Psoas muscle (tissue), 8 donors: ENCODE data around the gene HNRNPH1. TPM values are rescaled to one million over a fixed set of nuclear protein-coding genes. Genes with fewer than 3 reads are reported as not detected.
A peak's percentile ranks its signal among the peaks of the same experiment; 100 is the strongest.

Experiments used
- ATAC-seq, 4 donors: fragments of 200-7000 bp; cut with Tn5 transposase; one replicate each; pipeline ENCODE4 v1.9.1; 2020; ENCODE audit warnings: moderate library complexity in 3 of 4, mild to moderate bottlenecking in 2 of 4
- DNase-seq, 2 donors: peaks; one replicate each; pipeline ENCODE4 v3.0.0-alpha.2; 2020
- H3K27ac ChIP-seq: fragments of 200-600 bp; one replicate; pipeline ENCODE4 v1.8.0; 2022
- H3K27me3 ChIP-seq, 3 donors: fragments of 200-600 bp in 1 of 3; one replicate each; pipeline versions ENCODE4 v1.6.1 to v1.8.0; 2013 to 2022; ENCODE audit warnings: low read length in 2 of 3, mild to moderate bottlenecking in 2 of 3, moderate library complexity in 1 of 3; ENCODE audit not compliant: insufficient read depth in 3 of 3
- H3K36me3 ChIP-seq, 2 donors: fragments of 200-600 bp in 1 of 2; one replicate each; pipeline versions ENCODE4 v1.6.1 to v1.8.0; 2013 to 2022; ENCODE audit warnings: low read depth in 1 of 2, mild to moderate bottlenecking in 1 of 2, moderate library complexity in 1 of 2; ENCODE audit not compliant: insufficient read depth in 1 of 2
- H3K4me1 ChIP-seq: fragments of 200-600 bp; one replicate; pipeline ENCODE4 v1.8.0; 2022
- H3K4me3 ChIP-seq: fragments of 200-600 bp; one replicate; pipeline ENCODE4 v1.8.0; 2022; ENCODE audit warnings: mild to moderate bottlenecking
- H3K9me3 ChIP-seq: fragments of 200-600 bp; one replicate; pipeline ENCODE4 v1.8.0; 2022
- WGBS, 3 donors: extraction: QIAGEN DNeasy Blood & Tissue Kit; methylation state at CpG; one replicate each; pipeline versions ENCODE4 v1.1.6 to v1.1.7; 2013; 5-methylcytosine and 5-hydroxymethylcytosine counted together
- intact Hi-C, 2 donors: fragments of 100-400 bp; cut with DNase I; formaldehyde crosslinking; loops; one replicate each; pipeline versions ENCODE4 v1.11.0 to v1.14.2; 2022
- polyA plus RNA-seq, 3 donors: library from polyadenylated mRNA; stranded (reverse); fragments of 200-250 nt; gene quantifications; one replicate each; pipeline ENCODE4 v1.2.3, GENCODE V29; 2013
- total RNA-seq, 4 donors: library from RNA; stranded (reverse); fragmentation: NEBNext Ultra II Directional in 2 of 4; extraction: Animal tissue kit (Norgen Biotek cat#: 25700) in 2 of 4; gene quantifications; one replicate each; pipeline versions ENCODE4 v1.2.1 to v1.2.4, GENCODE V29; 2021 to 2023
- TF ChIP-seq, protein P1 (sequence below): fragments of 200-600 bp; IDR thresholded peaks from one replicate; pipeline ENCODE4 v1.8.0; 2022; ENCODE audit warnings: antibody characterized with exemption
- donor health status: healthy with polysubstance abuse.
- donor health status: DM: no; HTN: no; CAD: no; lungs with moderate emphysema.
- donor health status: Bipolar disorder and iron deficiency.
- donor health status: healthy.
- donor health status: DM: yes; HTN: yes; CAD: no.
- donor health status: DM: no; HTN: no; CAD: no.
- donor health status: DM: no; HTN: no; CAD: no.
- donor health status: DM: yes; HTN: yes; CAD: no.

The HNRNPH1 gene
- total and polyA plus RNA-seq, 7 donors, result 105 to 226 (median 168) TPM

DNA sequence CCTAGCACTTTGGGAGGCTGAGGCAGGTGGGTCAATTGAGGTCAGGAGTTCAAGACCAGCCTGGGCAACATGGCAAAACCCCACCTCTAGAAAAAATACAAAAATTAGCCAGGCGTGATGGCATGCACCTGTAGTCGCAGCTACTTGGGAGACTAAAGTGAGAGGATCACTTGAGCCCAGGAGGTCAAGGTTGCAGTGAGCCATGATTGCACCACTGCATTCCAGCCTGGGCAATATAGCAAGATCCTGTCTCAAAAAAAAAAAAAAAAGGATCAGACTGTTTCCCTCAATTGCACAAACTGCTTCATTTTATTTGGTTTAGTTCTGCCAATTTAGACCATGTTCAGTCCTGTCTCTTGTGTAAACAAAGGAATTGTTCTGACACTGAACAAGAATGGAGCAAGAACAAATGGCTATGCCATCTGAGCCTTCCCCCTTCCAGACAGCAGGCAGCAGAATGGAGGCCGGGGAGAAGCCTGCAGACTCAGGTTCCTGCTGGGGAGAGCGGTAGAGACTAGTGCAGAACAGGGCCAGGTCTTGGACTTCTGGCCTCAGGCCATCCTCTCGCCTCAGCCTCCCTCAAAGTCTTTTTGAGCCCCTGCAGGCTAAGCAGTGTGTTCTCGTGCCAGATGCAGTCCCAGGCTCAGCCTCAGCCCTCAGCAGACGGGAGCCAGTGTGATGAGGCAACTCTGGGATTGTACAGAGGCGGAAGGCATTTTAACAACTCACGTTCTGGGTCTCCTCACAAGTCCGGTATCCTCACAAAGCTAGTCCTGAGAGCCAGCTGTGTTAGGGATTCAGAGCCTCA, 18.2 kb downstream of the HNRNPH1 start:
- peaks cover 3 to 98% of the 10 kb centered on the region in 2 donors for H3K36me3 ChIP-seq
- TF ChIP-seq, protein P1, sequence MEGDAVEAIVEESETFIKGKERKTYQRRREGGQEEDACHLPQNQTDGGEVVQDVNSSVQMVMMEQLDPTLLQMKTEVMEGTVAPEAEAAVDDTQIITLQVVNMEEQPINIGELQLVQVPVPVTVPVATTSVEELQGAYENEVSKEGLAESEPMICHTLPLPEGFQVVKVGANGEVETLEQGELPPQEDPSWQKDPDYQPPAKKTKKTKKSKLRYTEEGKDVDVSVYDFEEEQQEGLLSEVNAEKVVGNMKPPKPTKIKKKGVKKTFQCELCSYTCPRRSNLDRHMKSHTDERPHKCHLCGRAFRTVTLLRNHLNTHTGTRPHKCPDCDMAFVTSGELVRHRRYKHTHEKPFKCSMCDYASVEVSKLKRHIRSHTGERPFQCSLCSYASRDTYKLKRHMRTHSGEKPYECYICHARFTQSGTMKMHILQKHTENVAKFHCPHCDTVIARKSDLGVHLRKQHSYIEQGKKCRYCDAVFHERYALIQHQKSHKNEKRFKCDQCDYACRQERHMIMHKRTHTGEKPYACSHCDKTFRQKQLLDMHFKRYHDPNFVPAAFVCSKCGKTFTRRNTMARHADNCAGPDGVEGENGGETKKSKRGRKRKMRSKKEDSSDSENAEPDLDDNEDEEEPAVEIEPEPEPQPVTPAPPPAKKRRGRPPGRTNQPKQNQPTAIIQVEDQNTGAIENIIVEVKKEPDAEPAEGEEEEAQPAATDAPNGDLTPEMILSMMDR, result no peak
- no peak overlapping the region for H3K4me3 ChIP-seq
- DNase-seq, result no peak
- 63 to 82% (median 64%) methylated on average over 10 of the region's 10 CpGs for WGBS, 3 donors
- H3K9me3 ChIP-seq, result no peaks in the 10 kb centered on the region
- intact Hi-C loops, result no loop called here
- peaks cover 32% of the 10 kb centered on the region for H3K4me1 ChIP-seq
- ATAC-seq, result peak in 1 of 4 donors; percentile 9
- H3K27me3 ChIP-seq, result no peaks in the 10 kb centered on the region
- peak overlapping the region; percentile 30 for H3K27ac ChIP-seq

DNA sequence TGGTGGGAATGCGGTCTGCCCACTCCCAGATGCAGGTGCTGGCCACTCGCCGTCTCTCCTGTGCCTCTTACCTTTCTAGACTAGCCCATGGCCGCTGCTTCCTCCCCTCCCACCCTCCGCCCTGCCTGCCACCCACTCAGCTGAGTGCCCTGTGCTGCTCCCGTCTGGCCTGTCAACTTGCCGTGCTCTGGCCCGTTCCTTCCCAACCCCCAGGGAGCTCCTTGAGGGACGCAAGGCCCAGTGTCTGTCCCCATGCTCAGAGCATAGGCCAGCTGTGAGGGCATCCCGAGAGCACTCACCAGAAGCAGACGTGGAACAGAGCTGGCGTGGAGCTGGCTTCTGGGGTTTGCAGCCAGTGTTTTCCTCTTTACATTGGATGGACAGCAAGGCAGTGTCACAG, 20.2 kb downstream of the HNRNPH1 start:
- H3K27me3 ChIP-seq, result no peaks in the 10 kb centered on the region
- TF ChIP-seq, protein P1, result no peak
- peaks cover 18% of the 10 kb centered on the region for H3K4me1 ChIP-seq
- H3K9me3 ChIP-seq, result no peaks in the 10 kb centered on the region
- ATAC-seq, result no peak
- H3K4me3 ChIP-seq, result no peak overlapping the region
- H3K27ac ChIP-seq, result no peak overlapping the region
- 87 to 91% (median 91%) methylated on average over 12 of the region's 12 CpGs for WGBS, 3 donors
- no peak for DNase-seq
- intact Hi-C loops, result no loop called here
- H3K36me3 ChIP-seq, result peaks cover 4 to 98% of the 10 kb centered on the region in 2 donors

DNA sequence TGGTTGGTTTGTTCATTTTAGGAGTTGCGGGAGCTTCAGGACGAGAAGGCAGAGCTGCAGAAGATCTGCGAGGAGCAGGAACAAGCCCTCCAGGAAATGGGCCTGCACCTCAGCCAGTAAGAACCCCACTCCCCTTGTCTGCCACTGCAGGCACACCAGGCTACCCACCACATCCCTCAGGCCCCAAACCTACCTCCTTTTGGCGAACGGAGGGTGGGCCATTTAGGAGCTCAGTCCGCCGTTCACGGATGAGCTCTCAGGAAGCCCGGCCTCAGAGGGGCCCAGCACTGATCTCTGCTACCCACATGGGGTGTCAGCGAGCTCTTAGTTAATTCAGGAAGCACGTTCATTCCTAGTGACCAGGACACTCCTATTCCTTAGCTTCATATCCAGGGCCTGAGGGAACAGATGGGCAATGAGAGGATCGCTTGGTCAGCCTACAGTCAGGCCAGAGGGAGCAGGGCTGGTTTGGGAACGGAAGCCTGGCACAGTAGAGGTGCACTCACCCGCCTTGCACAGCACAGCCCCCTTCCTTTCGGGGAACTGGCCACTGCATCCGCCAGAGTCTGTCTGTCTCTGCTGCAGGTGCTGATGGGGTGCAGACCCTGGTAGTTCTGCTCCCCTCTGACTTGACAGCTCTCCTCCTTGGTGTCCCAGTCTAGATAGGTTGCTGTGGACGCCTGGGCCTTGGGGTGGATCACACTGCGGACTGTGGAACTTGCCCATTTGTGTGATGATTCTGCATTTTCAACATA, 21.4 kb downstream of the HNRNPH1 start:
- intact Hi-C loops, result no loop called here
- DNase-seq, result no peak
- Histone ChIP-seq H3K27me3 (no peaks in the 10 kb centered on the region), H3K27ac (no peak overlapping the region), H3K4me1 (peaks cover 12% of the 10 kb centered on the region), H3K9me3 (no peaks in the 10 kb centered on the region), H3K4me3 (no peak overlapping the region), H3K36me3 (peaks cover 5 to 99% of the 10 kb centered on the region in 2 donors)
- ATAC-seq, result no peak
- WGBS, 3 donors, result 91 to 93% (median 91%) methylated on average over 18 of the region's 18 CpGs
- TF ChIP-seq, protein P1, result no peak

DNA sequence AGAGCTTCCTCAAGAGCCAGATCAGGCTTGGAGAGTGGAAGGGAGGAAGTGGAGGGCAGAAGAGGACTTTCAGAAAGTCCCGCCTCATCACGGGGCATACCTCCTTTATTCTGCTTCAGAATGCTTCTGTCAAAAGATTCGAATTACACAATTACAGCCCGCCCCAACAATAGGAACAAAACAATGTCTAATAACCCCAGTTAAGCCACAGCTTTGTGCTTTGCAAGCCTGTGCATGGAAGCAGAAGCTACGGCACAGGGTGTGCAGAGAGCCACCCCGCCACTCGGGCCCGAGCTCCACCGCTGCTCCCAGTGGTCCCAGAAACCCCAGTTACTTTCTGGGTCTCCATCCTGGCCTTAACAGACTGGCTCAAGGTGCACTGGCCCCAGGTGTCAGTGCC, 23.5 kb downstream of the HNRNPH1 start:
- ATAC-seq (no peak), DNase-seq (no peak)
- TF ChIP-seq, protein P1, result no peak
- Histone ChIP-seq H3K9me3 (no peaks in the 10 kb centered on the region), H3K27ac (no peak overlapping the region), H3K4me1 (no peaks in the 10 kb centered on the region), H3K27me3 (no peaks in the 10 kb centered on the region), H3K4me3 (no peak overlapping the region), H3K36me3 (peaks cover 4 to 99% of the 10 kb centered on the region in 2 donors)
- intact Hi-C loops, result no loop called here
- 82 to 92% (median 86%) methylated on average over 9 of the region's 9 CpGs for WGBS, 3 donors
